ENCODE data around the gene CDIP1.

CDIP1 gene

GRCh38 chr16:4477966-4478365 is 60.6 kb downstream of the CDIP1 start:
- TF ChIP-seq, protein P1, sequence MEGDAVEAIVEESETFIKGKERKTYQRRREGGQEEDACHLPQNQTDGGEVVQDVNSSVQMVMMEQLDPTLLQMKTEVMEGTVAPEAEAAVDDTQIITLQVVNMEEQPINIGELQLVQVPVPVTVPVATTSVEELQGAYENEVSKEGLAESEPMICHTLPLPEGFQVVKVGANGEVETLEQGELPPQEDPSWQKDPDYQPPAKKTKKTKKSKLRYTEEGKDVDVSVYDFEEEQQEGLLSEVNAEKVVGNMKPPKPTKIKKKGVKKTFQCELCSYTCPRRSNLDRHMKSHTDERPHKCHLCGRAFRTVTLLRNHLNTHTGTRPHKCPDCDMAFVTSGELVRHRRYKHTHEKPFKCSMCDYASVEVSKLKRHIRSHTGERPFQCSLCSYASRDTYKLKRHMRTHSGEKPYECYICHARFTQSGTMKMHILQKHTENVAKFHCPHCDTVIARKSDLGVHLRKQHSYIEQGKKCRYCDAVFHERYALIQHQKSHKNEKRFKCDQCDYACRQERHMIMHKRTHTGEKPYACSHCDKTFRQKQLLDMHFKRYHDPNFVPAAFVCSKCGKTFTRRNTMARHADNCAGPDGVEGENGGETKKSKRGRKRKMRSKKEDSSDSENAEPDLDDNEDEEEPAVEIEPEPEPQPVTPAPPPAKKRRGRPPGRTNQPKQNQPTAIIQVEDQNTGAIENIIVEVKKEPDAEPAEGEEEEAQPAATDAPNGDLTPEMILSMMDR (IDR thresholded peaks at IDR 0.05; ENCODE audit: low read depth, low read length), result peak; percentile 19
- in situ Hi-C loops (cut with HindIII; ENCODE audit: low sequenced_read_pairs), result no loop called here
- no peak overlapping the region for H3K4me3 ChIP-seq (ENCODE audit: low read depth, low read length)
- peak; percentile 52 for DNase-seq (ENCODE audit: low read depth, low spot score)

GRCh38 chr16:4475880-4476788 is 62.4 kb downstream of the CDIP1 start, which contains the start of gene HMOX2:
HMOX2 (plus strand) TSS chr16:4476398; CDS start chr16:4505525, 29,127 bp downstream.
- TF ChIP-seq, protein P1 (IDR thresholded peaks at IDR 0.05; ENCODE audit: low read depth, low read length), result peak; percentile 54
- in situ Hi-C loops (cut with HindIII; ENCODE audit: low sequenced_read_pairs), result no loop called here
- peak within 1 kb of the TSS; percentile 86 for H3K4me3 ChIP-seq (ENCODE audit: low read depth, low read length)
- DNase-seq (ENCODE audit: low read depth, low spot score), result peak; percentile 91

DNA sequence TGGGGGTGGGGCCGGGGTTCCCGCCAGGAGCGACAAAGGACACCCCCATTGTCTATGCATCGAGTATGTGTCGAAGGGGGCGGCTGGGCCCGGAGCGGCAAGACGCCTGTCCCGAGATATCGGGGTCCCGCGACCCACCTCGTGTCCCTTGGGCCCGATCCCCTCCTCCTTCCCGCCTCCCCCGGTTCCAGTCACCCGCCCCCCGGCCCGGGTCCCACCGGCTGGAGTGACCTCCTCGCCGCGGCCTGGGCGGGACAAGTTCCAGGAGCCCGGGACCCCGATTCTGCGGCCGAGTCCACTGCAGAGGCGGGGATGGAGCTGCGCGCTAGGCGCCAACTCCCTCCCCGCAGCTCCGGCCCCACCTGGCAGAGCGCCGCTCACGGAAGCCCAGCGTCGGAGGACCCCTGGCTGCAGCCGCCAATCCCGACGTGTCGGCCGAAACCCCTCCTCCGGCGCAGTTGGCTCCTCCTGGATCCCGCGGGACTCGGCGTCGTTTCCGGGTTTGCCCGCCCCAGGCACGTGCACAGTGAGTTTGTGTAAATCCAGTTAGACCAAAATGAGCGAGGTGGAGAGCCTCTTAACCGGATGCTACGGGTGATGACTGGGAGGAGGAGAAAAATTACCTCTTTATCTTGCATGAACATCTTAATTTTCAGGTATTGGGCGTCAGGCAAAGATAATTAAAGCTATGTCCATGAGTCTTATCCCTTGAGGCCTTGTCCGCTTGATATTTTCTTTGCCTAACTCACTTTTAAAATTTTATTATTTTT is 64.2 kb downstream of the CDIP1 start, which contains the start of gene NMRAL1:
Gene NMRAL1, minus strand, starts transcription at position 434 of the 770 bp plus-strand sequence. CDS start 493 bp downstream, outside the sequence.
- peak within 1 kb of the TSS; percentile 67 for H3K4me3 ChIP-seq (ENCODE audit: low read depth, low read length)
- DNase-seq (ENCODE audit: low read depth, low spot score), result peak; percentile 91
- TF ChIP-seq, protein P1 (IDR thresholded peaks at IDR 0.05; ENCODE audit: low read depth, low read length), result no peak
- in situ Hi-C loops (cut with HindIII; ENCODE audit: low sequenced_read_pairs), result no loop called here

DNA sequence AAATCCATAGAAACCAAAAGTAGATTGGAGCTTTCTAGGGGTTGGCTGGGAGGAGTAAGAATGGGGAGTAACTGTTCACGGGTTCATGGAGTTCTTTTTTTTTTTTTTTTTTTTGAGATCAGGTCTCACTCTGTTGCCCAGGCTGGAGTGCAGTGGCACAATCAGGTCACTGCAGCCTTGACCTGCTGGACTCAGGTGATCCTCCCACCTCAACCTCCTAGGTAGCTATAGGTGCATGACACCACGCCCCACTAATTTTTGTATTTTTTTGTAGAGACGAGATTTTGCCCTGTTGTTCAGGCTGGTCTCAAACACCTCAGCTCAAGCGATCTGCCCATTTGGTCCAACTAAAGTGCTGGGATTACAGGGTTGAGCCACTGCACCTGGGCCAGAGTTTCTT is 65.7 kb downstream of the CDIP1 start:
- TF ChIP-seq, protein P1 (IDR thresholded peaks at IDR 0.05; ENCODE audit: low read depth, low read length), result no peak
- in situ Hi-C loops (cut with HindIII; ENCODE audit: low sequenced_read_pairs), result no loop called here
- H3K4me3 ChIP-seq (ENCODE audit: low read depth, low read length), result no peak overlapping the region
- DNase-seq (ENCODE audit: low read depth, low spot score), result no peak

- no peak for DNase-seq (ENCODE audit: low read depth, low spot score)
- in situ Hi-C loops (cut with HindIII; ENCODE audit: low sequenced_read_pairs), result no loop called here
- TF ChIP-seq, protein P1 (IDR thresholded peaks at IDR 0.05; ENCODE audit: low read depth, low read length), result no peak
- no peak overlapping the region for H3K4me3 ChIP-seq (ENCODE audit: low read depth, low read length)
Observed at GRCh38 chr16:4471869-4472268, 66.7 kb downstream of the CDIP1 start.

GRCh38 chr16:4468972-4469371 is 69.6 kb downstream of the CDIP1 start:
- DNase-seq (ENCODE audit: low read depth, low spot score), result no peak
- in situ Hi-C loops (cut with HindIII; ENCODE audit: low sequenced_read_pairs), result no loop called here
- TF ChIP-seq, protein P1 (IDR thresholded peaks at IDR 0.05; ENCODE audit: low read depth, low read length), result no peak
- no peak overlapping the region for H3K4me3 ChIP-seq (ENCODE audit: low read depth, low read length)

All from astrocyte of the spinal cord (primary cell).